NCI-H128 (cell line): ENCODE measurements around the gene CMYA5.

Experiments
- DNase-seq: peaks from one replicate; lab custom pipeline; 2025; ENCODE audit not compliant: unreplicated experiment; lab: John Stamatoyannopoulos, UW

The CMYA5 gene

DNA sequence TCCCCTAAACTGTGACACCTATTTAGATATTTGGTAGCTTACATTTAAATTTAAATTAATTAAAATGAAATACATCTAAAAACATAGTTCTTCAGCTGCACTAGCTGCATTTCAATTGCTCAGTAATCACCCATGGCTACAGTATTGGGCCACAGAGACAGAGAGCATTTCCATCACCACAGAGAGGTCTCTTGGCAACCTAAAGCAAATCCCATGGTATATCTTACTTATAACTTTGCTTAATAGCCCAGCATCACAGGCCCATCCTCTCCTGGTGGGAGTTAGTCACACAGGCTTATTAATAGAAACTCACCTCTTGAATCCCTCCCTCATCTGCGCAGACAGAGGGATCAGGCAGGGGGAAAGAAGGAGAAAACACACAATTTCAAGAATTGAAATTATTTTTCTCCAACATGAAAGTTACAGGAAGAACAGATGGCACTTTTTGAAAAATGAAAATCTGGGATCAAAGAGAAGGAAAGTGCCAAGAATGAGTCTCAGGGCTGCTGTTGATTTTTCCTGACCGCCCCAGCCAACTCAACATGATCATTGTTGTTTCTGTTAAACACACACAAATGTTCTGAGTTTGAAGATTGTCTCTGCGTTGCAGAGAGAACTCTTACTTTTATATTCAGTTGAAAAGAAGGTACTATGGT lies 144.6 kb downstream of the CMYA5 start:
- no peak for DNase-seq

DNA sequence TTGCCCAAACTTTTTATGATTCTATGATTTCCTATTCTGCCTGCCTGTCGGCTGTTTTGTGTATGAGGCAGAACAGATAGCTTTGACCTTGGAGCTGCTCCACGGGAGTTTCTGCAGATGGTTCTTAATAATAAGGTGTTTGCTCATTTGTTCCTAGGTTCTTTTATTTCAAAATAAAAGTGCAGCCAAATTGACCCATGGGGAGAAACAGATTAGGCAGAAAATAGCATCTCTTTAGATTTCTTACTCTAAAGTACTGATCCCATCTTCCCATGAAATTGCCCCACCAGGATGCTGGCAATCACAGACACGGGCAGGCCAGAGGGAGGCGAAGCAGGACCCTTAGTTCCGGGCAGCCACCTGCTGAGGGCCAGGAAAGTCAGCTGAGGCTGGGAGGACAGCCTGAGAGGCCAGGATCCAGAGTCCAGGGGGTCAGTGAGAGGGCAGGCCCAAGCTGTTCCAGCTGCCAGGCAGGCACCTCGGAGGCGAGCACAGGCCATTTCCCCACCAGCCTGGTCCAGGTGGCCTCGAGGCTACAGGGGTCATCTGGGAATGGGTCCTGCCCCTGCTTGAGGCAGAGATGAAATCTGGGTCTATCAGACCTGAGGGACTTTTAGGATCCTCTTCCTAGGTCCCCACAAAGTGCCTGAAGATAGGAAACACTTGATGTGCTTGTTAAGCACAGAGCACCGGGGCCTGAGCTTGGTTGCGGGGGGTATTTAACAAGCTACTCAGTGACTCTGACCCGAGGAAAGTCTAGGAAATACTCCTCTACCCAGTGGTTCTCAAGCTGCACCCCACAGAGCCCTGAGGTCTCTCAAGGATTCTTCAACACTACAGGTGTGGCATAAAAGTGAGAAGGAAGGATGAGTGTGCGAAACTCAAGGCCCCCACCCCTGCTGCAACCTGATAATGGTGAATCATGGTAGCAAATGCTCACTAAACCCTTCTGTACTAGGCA lies 145.4 kb downstream of the CMYA5 start:
- DNase-seq, result no peak

DNA sequence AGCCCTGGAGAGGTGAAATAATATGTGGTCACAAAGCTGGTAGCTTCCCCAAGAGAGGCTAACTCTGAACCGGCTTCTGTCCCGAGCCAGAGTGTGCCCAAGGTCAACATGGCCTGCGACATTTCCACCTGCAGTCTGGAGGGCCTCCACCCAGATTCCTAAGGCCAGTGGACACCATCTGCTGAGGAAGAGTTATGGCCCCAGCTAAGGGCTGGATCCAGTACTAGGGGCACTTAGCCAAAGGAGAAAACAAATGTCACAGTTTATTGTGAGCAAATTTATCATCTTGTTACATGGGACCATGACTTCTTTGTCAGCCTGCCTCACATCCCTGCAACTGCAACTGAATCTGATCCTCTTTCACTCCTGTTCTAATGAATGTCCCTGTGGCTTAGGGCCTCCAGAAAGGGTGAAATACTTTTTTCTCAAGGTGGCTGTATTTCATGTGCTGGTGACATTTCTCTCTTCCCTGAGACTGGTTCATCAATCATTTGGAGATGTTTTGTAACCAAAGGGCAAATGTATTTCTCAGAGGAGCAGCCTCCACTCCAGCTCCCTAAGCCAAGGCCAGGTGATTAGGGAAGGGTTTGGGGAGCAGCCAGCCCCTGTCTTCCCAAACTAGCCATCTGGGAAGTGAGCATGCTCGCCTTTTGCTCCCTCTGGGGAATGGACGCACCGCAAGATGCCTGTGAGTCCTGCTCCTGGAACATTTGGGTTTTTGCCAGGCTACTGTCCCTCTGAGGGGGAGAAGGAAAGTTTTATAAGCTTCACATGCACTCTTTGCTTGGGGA lies 148.3 kb downstream of the CMYA5 start:
- DNase-seq, result no peak

DNA sequence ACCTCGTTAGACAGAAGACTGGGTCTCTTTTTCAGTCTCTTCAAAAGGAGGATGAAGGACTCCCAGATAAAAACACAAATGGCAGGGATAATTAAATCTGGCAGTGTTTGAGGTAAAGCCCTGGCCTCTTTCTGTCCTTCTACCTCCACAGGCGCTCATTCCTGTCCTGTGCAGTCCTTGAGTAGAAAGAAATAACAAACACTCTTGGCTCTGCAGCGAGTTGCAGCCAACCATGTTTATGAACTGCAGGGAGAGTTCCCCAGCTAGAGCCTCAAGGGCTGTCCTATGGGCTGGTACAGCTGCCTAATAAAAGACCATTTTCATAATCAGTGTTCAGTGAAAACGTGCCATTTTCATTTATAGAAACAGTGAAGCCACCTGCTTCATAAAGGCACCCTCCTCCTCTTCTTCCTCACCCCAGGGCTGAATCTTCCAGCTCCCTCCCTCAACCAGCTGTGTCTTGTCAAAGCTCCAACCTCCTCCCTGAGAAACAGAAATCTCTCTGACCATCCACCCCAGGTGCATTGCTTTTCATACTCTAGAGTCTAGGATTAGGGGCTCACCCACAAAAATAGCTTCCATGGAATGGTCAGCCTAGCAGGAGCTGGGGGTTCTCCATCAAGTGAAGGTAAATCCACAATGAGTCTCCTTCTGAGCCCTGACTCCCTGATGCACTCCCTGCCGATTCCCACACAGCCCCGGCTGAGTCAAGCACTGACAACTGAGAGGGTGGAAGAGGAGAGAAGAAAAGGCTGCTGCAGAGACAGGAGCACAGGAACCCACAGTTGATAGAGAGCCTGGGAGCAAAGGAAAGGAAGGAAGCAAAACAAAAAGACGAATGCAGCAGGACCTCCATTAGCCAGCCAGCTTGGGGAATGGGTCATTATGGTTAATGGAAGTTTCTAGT lies 150.7 kb downstream of the CMYA5 start:
- no peak for DNase-seq

DNA sequence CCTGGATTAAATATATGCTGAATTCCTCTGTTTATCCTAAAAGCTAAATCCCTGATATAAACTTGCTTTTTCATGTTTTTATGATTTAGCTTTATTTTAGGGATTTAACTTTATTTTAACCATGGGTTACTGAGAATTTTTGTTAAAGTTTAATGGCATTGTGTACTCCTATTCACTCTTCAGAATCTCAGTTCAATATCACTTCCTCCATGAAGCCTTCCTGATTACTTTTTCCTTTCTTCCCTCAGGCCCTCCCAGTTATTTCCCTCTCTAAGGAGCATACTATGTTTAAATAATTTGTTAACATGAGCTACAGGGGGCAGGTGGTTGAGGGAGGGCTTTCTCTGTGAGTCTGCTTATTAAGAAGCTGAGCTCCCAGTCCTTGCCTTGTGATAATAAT lies 151.5 kb downstream of the CMYA5 start:
- DNase-seq, result no peak

DNA sequence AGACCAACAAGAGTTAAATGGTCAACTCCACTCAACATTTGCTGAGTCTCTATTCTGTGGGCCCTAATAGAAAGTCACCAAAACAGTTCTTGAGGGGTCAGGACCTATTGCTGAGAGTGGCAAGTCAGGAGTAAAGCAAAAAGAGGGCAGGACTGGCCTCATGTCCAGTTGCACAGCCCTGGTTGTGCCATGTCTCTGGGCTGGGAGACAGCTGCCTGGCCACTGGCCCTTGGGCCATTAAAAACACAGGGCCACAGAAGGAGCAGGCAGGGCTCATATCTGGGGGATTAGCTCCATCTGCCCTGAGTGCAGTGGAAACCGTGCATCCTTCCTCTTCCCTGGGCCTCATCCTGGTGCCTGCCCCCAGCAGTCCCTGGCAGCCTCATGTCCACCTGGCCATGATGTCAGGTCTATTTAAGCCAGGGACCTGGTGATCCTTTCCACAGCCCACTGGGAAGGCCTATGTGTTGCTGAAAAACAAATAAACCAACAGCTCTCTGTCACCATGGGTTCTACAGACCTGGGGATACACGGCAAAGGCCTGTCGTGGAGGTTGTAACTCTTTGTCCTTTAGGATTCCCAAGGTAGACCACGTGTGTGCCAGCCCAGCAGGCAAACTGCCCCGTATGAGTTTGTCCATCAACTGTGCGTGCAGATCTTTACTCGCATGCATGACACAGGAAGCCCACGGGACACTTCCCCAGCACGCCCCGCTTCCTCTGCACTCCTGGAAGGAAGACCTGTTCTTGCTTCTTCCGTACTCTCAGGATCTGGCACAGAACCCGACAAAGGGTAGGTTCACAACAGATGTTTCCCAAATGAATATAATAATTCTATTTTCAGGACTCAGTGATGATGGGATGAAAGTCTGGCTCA lies 152.6 kb downstream of the CMYA5 start:
- DNase-seq, result no peak

DNA sequence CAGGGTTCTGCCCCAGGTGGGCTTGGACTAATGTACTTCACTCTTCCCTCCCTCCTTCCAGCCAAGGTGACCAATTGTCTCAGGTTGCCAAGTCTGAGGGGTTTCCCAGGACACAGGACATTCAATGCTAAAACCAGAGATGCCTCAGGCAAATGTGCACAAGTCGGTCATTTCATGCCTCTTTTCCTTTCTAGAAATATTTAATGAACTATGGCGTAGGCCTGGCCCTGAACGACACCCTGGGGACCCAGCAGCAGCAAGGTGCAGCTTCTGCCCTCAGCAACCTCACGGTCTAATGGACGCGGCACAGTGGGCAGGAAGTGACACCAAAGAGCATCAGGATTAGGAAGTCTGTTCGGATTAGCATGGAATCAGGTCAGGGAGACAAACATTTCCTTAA lies 153.4 kb downstream of the CMYA5 start:
- no peak for DNase-seq

DNA sequence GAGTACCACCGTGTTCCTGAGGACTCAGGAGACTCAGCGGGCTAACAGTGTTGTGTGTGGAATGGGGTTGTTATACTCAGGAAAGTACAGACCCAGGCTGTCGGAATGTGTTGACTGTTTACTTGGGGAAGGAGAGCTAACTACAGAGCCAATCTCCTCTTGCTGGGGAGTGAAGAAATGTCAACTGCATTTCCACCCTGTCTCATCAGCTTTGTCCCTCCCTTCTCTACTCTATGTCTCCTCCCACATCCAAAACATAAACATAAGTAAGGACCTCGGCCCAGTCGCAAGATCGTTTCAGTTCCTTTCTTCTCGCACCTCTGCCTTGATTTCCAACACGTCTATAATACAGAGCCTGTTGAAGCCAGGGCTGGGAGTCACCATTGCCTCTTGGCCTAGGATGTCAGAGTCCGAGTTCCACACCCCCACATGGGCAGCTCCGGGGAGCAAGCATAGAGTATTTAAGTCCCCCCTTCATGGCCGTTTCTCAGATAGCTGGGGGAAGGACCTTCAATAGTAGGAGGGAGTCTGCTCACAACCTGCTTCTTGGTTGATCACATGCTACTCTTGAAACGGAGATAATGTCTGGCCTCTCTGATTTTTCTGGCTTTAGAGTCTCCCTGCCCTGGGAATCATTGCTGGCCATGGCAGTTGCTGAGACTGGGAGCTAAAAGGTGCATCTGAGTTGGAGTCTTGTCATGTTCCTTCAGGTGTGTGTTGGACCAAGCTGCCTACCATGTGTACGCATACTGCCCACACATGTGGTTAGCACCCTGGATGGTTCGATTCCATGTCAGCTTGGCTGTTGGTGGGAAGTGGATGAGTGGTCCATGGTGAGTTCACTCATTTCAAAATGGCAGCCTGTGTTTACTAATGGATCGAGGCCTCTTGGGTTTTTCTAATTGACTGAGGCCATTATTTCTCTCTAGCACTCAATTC lies 154.1 kb downstream of the CMYA5 start:
- DNase-seq, result no peak

DNA sequence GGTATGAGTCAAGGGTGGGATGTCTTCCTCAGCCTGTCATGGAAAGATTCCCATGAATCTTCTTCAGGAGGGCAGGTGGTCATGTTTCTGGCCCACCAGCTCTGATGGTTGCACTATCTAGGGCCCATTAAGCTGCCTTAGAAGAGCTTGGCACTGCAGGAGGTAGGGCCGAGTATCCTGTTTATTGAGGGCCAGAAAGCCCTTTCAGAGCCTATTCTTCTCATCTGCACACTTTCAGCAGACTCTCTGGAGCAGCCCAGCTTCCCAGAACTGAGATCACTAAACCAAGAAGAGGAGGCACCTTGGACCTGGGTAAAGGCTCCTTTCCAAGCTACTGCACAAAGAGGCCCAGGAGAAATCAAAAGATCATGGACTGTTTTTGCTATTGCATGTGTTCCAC lies 154.9 kb downstream of the CMYA5 start:
- no peak for DNase-seq

DNA sequence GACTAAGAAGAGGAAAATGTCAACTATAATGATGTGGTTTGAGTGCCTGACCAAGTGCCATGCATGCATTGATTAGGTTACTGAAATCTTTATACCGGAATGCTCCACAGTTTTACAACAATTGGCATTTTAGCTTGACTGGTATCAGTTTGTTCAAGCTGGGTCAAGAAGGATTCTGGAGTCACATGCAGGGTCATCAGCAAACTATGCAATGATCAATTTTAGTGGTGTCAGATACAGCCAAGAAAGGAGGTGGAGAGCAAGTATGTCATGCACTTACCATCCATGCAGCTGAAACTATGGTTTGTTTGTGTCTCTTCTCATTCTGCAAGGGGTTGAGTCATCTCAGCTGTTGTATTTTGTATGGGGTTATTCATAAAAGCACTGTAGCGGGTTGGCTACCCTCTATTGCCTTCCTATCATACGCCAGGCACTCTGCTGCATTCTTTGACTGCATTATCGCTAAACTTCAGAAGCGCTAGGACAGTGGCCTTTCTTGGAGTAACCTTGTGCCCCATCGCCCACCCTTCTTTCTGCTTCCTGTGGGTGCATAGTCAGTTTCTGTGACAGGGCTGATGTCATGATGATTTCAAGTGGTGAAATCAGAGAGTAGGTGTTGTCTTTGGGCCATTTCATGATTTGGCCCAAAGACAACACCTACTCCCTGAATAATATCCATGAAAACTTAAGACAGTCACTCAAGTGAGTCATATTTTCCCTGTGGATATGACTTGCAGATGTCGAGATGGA lies 156.0 kb downstream of the CMYA5 start:
- DNase-seq, result no peak

DNA sequence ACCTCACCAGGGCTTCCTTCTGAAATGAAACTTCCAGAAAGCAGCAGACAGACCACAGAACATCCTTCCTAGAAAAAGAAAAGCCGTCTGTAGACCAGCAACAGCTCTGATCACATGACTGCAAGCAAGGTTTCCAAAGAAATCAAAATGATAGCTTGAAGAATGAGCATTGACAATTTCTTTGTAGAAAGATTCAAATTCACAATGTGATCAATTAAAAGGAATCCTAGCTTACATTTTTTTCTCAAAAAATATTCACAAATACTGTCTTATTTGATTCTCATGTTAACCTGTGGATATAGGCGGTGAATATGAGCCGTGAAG lies 156.5 kb downstream of the CMYA5 start:
- DNase-seq, result no peak

DNA sequence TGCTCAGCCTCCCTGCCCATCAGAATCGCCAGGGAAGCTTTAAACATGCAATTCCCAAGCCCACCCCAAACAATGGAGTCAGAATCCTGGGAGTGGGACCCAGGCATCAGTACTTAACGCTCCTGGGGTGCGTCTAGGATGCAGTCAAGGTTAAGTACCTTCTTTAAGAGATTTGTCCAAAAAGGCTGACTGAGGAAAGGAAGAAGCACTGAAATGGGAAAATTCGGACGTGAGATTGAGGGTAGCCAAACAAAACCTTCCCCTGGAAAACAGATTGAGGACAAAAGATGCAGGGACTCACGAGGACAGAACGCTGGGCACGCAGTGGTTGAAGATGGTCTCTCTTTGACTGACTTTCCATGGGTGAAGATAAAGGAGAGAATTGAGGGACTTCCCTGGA lies 157.9 kb downstream of the CMYA5 start:
- no peak for DNase-seq

DNA sequence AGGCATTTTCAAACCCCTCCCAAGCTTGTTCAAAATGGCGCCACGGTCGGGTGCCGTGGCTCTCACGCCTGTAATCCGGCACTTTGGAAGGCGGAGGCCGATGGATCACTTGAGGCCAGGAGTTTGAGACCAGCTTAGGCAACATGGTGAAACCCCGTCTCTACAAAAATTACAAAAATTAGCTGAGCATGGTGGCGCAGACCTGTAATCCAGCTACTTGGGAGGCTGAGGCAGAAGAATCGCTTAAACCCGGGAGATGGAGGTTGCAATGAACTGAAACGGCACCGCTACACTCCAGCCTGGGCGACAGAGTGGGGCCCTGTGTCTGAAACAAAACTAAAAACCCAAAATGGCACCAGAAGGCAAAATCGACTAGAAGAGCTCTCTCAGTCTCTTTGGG lies 159.4 kb downstream of the CMYA5 start:
- DNase-seq, result no peak
